DLD1 (cell line): ENCODE measurements around the gene SSH3.
"Not testable (repeated sequence)": the region's sequence is repeated elsewhere in the genome, so short reads cannot be mapped to it uniquely, and the experiment has no call there.

Experiments used
- in situ Hi-C: cut with HindIII; loops from 2 replicates; pipeline ENCODE4 v1.10.0; 2017; ENCODE audit warnings: low sequenced_read_pairs

The SSH3 gene, protein sequence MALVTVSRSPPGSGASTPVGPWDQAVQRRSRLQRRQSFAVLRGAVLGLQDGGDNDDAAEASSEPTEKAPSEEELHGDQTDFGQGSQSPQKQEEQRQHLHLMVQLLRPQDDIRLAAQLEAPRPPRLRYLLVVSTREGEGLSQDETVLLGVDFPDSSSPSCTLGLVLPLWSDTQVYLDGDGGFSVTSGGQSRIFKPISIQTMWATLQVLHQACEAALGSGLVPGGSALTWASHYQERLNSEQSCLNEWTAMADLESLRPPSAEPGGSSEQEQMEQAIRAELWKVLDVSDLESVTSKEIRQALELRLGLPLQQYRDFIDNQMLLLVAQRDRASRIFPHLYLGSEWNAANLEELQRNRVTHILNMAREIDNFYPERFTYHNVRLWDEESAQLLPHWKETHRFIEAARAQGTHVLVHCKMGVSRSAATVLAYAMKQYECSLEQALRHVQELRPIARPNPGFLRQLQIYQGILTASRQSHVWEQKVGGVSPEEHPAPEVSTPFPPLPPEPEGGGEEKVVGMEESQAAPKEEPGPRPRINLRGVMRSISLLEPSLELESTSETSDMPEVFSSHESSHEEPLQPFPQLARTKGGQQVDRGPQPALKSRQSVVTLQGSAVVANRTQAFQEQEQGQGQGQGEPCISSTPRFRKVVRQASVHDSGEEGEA

GRCh38 chr11:67303132-67303834, at the start of gene SSH3:
TSS of gene SSH3 (plus strand) at chr11:67303530. CDS start at chr11:67303626, 96 bp downstream.
- in situ Hi-C loops, result no loop called here

- in situ Hi-C loops, result no loop called here
Measured at GRCh38 chr11:67253872-67254624, 49.3 kb upstream of the SSH3 start.

DNA sequence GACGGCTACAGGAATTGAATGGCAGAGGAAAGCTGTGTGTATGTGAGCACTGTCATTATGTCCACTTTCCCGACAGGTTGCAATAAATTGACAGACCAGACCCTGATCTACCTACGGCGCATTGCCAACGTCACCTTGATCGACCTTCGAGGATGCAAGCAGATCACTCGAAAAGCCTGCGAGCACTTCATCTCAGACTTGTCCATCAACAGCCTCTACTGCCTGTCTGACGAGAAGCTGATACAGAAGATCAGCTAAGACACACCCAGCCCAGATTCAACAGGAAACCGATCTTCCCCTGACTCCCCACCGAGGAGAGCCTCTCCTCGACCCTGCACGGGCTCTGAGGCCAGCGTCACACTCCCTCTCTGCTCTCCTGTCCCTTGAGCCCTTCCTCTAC, 48.5 kb upstream of the SSH3 start:
- in situ Hi-C loops, result no loop called here

DNA sequence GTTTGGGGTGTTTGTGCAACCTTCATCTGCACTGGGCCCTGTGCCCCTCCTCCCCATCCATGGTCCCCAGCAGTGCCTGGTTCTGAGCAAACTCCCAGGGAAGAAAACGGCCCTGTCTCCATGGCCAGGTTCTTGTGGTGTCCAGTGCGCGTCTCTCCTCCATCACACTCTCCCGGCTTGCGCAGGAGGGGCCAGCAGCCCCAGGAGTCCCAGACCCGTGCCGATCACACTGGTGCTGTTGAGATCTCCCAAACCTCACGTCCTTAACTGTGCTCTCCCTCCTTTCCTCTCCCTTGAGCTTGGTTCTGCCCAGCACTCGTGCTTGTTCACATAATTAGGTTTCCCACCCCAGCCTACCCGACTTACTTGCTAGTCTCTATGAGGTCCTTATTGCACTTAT, 48.0 kb upstream of the SSH3 start:
- in situ Hi-C loops, result no loop called here

DNA sequence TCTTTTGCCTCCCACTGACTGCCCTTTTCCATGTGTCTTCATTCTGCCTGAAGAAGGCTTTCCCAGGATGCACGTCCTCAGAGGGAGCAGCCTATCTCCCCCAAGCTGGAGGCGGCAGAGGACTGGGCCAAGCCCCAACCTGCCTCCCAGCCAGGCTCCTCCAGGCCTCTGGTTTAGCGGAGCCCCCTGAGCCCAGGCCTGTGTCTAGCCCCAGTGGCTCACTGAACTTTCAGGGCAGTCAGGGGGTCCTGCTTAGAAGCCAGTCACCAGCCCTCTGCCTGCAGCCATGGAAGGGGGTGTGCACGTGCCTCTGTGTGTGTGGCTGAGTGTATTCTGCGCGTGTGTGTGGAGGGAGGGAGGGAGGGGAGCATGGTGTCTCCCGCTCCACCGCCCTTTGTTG, 47.5 kb upstream of the SSH3 start:
- in situ Hi-C loops, result no loop called here

GRCh38 chr11:67256477-67257135, 46.7 kb upstream of the SSH3 start:
- in situ Hi-C loops, result no loop called here

GRCh38 chr11:67260406-67260805, 42.9 kb upstream of the SSH3 start:
- in situ Hi-C loops, result no loop called here

- in situ Hi-C loops, result not testable (repeated sequence)
Measured at GRCh38 chr11:67260885-67261639, 42.3 kb upstream of the SSH3 start.

- in situ Hi-C loops, result no loop called here
Measured at GRCh38 chr11:67261640-67261945, 41.7 kb upstream of the SSH3 start.

GRCh38 chr11:67261946-67262681, 41.2 kb upstream of the SSH3 start:
- in situ Hi-C loops, result no loop called here

- in situ Hi-C loops, result no loop called here
Measured at GRCh38 chr11:67262731-67263675, 40.3 kb upstream of the SSH3 start.

DNA sequence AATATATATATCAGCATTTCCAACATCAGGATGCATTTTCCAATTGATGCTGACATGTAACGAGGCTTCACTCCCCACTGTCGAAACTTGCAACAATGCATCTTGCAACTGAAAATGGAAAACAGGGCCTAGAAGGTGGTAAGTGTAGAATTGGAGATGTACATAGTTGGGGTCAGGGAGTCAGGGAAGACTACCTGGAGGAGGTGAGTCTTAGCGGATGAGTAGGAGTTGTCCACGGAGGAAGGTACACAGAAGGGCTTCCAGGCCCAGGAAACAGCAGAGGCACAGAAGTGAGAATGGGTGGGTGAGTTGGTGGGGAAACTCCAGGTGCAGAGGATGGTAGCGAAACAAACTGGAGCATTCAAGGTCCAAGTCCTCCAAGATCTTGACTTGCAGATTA, 39.1 kb upstream of the SSH3 start:
- in situ Hi-C loops, result no loop called here

GRCh38 chr11:67264877-67265632, 38.3 kb upstream of the SSH3 start:
- in situ Hi-C loops, result no loop called here

DNA sequence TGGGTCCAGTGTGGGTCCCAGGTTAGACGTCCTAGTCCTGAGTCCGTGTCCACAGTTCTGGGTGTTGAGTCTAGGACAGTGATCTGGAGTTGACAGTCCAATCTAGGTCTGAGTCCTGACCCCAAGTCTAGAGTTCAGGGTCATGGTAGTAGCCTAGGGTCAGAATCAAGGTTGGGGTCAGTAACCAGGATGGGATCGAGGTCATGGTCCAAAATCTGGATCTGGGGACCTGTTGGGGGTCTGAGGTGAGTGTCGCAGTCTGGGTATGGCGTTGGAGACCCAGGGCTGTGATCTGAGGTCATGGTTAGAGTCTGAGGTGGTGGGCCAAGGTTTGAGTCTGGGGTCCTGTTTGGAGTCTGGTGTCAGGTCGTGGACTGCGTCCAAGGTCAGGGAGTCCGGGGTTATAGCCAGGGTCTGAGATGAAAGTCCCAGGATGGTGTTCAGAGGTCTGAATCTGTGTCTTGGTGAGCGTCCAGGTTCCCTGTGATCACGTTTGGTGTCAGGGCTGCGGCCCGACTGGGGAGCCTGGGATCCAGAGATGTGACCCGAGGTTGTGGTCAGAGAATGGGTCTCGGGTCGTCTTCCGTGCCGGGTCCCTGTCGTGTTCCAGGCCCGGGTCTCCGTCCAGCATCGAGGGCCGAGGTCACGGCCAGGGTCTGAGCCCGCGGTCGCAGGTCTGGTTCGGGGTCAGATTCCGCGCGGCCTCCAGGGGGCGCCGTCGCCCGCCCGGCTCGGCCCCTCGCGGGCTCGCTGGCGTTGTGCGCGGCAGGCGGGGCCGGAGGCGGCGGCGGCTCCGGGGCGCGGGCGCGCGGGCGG, 37.5 kb upstream of the SSH3 start:
- in situ Hi-C loops, result no loop called here

DNA sequence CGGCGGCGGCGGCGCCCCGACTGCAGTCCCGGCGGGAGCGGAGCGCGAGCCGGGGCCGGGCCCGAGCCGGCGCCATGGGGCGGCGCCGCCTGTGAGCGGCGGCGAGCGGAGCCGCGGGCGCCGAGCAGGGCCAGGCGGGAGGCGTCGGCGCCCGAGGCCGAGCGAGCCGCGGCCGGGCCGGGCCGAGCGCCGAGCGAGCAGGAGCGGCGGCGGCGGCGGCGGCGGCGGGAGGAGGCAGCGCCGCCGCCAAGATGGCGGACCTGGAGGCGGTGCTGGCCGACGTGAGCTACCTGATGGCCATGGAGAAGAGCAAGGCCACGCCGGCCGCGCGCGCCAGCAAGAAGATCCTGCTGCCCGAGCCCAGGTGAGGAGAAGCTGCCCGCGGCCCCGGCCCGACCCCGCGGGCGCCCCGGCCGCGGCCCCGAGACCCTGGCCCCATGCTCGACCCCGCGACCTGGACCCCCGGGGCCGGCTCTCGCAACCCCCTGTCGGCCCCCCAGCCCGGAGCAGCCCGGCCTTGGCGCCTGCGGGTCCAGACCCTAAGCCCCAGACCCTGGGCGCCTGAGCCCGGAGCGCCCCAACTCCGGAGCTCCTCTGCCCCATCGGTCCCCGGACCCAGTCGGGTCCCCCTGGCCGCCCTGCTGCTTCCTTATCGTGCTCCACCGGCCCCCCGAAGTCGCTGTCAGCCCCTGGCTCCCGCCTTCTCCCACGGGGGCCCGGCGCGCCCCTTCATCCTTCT, 36.7 kb upstream of the SSH3 start, which contains the start of gene GRK2:
GRK2 (plus strand) TSS at position 25 of the 739 bp plus-strand sequence; CDS start at position 252, 227 bp downstream.
- in situ Hi-C loops, result no loop called here
